ENCODE results near the gene NFYC.

NFYC gene

DNA sequence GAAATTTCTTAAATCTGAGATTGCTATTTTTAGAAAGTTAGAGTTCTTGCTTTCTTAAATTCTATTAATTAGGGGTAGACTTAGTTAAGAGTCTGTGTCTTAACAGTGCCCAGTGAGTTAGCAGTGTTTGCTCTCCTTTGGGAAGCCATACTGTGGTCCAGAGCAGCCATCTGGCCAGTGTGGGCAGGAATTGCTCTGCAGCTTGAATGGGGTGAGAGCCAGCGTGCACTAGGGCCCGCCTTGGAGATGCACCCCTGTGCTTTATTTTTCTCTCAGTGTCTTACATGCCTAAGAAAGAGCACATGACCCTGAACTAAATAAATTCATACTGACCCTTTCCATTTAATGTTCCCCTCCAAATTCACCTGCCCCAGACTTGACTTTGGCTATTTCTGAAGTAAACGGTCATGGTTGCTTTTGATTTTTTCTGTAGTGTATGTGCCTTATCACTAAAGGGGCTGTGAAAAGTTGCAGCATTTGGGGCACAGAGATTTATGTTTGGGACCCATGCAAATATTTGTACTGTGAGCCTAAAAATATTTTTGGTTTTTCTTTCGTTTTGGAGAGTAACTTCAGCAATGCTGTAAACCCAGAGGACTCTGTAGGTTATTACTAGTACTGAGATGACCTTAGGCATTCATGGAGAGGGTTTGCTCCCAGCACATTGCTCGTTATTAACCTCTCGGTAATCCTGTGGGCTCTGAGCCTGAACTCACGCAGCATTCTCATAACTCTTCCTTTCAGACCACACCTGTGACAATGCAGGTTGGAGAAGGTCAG, 70.8 kb downstream of the NFYC start:
- DNase-seq, result no peak

- no peak for DNase-seq
Observed at GRCh38 chr1:40763742-40764532, 72.4 kb downstream of the NFYC start.

GRCh38 chr1:40764981-40765380, 73.5 kb downstream of the NFYC start:
- no peak for DNase-seq

DNA sequence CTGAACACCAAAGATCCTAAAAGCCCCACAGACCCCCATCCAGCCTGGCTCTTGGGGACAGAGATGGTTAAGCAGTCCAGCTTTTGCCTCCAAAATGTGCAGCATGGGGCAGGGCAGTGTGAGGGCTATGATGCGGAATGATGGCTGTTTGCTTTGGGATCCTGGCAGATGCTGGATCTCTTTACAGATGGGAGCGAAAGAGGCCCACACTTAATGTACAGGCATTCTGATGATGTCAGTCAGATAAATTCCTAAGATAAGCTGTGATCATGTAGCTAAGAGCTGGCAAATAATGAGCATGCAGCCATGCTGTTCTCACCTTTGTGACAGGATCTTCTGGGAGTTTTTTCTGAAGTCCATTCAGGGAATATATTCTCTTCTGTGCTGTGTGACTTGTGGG, 74.5 kb downstream of the NFYC start:
- DNase-seq, result no peak

GRCh38 chr1:40766560-40766959, 75.1 kb downstream of the NFYC start:
- no peak for DNase-seq

- no peak for DNase-seq
Observed at GRCh38 chr1:40768146-40768990, 76.9 kb downstream of the NFYC start.

GRCh38 chr1:40769815-40770214, 78.3 kb downstream of the NFYC start:
- no peak for DNase-seq

GRCh38 chr1:40770296-40771070, 79.0 kb downstream of the NFYC start:
- DNase-seq, result no peak

DNA sequence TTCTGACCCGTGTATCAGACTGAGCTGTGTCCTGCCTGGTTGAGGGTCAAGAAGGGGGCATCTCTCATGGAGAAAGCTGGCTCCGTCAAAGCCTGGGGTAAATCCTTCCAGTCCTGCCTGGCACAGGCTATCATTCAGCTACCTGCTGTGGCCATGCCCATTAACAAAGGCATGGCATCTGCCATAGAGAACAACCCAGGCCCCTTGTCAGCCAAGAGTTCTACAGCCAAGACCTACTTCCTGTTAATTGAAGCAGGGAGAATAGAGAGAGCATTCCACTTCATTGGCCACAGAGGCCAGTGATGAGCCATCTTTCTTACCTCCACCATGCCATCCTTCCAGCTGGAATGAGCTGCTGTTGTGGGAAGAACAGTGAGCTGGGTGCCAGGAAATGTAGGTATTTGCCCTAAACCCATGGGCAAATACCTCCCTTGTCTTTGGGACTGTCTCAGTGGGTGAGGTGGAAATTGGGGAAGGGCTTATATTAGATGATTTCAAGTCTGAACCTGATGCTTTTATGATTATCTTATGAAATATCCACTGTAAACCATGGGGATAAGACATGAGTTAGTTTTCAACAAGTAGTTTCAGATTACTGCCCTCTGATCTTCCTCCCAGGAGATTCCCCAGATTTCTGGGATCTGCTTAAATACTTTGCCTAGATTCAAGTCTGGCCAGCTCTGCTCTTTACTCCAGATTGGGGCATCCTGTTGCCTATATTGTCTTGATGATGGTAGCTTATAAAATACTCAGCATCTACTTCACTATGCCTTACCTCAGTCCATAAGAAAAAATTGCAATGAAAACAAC, 80.8 kb downstream of the NFYC start:
- no peak for DNase-seq

GRCh38 chr1:40773748-40774265, 82.3 kb downstream of the NFYC start:
- DNase-seq, result no peak

DNA sequence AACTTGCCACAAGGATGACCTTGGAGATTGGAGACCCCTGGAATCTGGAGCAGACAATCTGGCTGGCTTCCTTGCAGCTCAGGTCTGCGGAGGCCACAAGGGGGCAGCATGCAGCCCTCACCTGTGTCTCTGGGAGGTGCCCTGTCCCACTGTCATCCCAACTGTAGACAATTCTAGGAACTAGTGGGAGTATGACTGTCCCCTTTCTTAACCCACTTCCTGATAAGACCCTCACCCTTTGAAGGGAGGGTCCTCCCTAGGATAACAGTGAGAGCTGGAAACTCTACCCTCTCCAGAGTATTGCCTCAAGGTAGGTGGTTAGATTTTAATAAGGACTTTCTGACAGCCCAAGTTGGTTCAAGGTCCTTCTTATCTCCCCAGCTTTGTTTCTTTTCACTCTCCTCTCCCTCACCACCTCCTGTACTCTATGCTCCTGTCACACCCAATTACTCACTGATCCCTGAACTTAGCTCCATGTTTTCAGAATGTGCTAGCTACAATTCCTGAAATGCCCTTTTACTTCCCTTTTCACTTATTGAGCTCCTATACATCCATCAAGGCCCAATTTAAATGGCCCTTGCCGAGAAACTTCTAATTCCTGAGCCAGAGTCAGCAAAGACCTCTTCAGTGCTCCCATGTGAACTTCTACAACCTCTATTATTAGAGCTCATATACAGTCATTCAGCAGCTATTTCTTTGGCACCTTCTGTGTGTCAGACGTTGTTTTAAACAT, 82.9 kb downstream of the NFYC start:
- peak in 1 of 2 experiments; percentile 10 for DNase-seq

- no peak for DNase-seq
Observed at GRCh38 chr1:40776236-40777072, 85.0 kb downstream of the NFYC start.

DNA sequence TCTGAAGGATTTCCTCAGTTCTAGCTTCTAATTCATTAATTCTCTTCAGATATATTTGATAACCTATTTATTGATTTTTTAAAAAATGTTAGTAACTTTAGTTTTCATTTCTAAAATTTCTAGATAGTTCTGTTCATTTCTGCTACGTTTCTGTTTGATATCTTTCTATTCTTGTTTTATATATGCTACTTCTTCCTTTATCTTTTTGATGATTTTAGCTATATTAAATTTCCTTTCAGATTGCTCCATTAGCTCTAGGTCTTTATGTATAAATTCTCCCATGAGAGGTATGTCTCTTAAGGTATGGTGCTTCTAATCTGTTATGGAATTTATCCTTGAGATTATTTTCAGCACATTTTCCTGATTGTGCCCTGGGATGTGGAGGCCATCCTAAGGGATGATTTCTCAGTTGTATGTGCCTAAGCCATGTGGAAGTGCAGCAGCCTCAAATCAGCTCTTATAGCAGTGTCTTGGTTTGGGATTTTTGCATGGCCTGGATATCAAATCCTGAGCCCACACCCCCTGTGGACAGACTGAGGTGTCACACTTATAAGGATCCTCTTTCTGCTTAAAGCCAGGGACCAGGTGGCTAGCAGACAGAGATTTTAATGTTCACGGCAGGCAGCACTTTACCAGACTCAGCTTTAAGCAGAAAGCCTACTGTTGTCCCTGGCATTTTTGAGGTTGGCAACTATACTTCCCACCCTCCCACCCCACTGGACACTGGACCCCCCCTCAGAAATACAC, 85.9 kb downstream of the NFYC start:
- no peak for DNase-seq

DNA sequence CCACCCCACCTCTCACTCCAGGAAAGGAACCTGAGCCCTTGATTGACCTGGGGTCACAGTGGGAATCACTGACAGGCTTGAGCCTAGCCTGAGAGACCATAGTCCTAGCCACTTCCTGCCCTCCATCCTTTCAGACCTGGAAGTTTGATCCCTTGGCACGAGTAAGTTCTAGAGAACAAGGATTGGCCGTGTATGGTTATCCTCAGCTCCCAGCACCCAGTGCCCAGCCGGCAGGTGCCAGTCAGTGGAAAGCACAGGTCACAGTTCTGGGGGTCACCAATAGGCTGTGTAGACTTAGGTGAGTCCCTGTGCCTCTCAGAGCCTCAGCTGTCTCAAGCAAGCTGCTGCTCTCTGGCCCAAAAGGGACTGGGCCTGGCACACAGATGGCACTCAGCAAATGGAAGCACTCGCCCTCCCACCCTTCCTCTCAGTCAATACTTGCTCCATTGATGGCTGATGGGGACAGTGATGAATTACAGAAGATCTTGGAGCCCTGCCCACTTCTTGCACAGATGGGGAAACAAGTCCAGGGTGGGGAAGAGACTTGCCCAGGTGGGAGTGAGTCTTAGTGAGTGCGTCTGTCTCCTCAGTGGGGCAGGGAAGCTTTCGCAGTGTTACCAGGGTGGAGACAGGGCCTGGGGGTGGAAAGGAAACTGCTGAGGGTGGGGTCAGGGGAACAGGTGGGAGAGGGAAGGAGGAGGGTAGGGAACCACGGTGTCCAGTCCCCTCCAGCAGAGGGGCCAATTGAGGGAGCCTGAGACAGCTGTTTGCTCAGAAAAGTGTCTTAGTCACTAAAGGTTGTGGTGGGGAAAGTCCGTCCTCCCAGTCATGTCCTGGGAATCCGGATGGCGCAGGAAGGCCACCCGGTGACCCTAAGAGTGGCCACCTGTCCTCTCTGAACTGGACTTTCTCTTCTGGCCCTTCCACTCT, 89.4 kb downstream of the NFYC start:
- no peak for DNase-seq

- DNase-seq, result no peak
Observed at GRCh38 chr1:40781608-40781971, 90.1 kb downstream of the NFYC start.

DNA sequence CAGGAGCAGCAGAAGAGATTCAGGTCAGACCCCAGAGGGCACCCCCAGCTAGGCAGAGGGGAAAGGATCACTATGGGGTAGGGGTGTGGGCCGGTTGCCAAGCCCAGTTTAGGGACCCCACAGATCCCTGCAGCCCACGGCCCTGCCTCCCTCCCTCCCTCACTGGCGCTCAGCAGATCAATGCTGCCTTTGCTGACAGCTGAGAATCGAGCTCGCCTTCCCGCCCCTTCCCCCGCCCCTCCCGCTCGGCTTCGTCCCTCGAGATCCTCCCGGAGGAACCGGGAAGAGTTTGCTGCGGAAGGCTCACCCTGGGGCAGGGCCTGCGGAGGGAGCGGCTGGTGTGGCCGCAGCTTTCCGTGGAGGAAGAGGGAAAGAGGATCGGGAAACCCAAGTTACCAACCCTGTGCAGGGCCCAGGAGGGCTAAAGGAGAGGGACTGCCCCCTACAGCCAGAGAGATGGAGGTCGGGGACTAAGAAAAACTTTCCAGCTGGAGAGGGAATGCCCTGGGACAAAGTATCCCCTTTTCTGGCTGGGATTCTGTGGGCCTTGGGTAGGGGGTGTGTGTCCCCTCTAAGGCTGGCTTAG, 91.0 kb downstream of the NFYC start:
- no peak for DNase-seq

Measured in NCI-H1930 (cell line).